Retina (tissue), 1 donor: ENCODE measurements around the gene WNT5B.

Experiments
- DNase-seq: peaks from one replicate; pipeline ENCODE4 v3.0.0-alpha.2; 2016

WNT5B gene

GRCh38 chr12:1656902-1657301, 27.9 kb downstream of the WNT5B start:
- DNase-seq = no peak

DNA sequence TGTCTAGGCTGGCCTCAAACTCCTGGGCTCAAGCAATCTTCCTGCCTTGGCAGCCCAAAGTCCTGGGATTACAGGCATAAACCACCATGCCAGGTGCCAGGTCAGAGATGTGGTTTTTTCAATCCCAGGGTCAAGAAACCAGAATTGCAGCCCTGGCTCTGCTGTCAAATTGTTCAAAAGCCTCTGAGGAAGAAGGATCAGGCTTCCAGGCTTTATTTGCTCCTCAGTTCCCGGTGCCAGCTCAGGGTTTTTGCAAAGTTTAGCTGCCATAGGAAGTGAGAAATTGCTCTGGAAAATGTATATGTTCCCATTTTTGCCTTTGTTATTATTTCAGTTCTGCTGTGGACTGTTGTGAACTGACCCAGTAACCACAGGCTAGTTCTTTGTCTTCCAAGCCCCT, 28.7 kb downstream of the WNT5B start:
- DNase-seq = no peak

DNA sequence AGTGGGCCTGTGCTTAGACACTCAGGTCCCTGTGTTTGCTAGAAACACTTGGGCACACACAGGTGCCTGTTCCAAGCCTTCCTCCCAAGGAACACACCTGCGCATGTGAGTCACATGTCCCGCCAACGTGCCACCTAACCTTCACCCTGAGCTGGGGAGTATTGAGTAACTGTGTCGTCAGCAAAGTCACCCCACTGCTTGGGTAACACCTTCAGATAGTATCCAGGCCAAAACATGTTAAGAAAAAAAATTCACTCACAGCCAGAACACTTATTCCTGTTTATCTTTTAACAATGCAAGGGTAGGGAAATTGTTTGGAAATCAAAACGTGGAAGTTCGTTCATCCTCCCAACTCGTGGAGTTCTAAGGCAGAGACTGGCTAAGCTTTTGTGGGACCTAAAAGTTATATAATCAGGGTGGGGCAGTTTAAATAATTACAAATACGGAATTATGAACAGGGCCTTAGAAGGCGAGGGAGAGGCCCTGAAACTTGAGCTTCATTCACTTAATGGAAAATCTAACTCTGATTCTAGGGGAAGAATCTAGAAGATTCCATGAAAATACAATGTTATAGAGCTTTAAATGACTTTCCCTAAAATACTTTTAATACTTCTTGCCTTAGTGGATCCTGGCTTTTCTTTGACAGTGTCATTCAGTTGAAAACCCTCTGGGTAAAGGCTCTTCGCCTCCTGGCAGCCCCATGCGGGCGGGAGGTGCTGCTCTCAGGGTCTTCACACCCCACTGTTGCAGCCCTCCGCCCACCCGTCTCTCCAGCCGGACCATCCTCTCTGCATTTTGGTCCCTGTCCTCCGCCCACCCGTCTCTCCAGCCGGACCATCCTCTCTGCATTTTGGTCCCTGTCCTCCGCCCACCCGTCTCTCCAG, 31.5 kb downstream of the WNT5B start:
- DNase-seq = no peak

GRCh38 chr12:1661553-1662335, 32.7 kb downstream of the WNT5B start:
- DNase-seq = peak; percentile 82

GRCh38 chr12:1662761-1663439, 33.9 kb downstream of the WNT5B start:
- peak; percentile 71 for DNase-seq

- DNase-seq = no peak
Measured at GRCh38 chr12:1663440-1664132, 34.6 kb downstream of the WNT5B start.

- no peak for DNase-seq
Measured at GRCh38 chr12:1665366-1665765, 36.3 kb downstream of the WNT5B start.

DNA sequence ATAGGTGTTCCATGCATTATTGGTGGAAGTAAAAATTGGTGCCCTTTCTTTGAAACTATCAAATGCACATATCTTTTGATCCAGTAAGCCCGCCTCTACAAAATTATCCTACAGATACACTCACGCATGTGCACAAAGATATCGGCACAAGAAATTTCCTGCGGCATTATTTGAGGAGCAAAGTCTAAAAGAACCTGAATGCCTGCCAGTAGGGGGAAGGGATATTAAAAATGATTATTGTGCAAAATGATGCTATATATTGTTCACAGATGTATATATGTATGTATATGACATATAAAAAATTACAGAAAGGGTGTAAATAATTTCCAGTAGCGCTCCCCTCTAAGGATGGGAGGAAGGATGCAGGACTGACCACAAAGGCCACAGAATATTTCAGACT, 37.2 kb downstream of the WNT5B start:
- DNase-seq = no peak

- no peak for DNase-seq
Measured at GRCh38 chr12:1666685-1667162, 37.7 kb downstream of the WNT5B start.

DNA sequence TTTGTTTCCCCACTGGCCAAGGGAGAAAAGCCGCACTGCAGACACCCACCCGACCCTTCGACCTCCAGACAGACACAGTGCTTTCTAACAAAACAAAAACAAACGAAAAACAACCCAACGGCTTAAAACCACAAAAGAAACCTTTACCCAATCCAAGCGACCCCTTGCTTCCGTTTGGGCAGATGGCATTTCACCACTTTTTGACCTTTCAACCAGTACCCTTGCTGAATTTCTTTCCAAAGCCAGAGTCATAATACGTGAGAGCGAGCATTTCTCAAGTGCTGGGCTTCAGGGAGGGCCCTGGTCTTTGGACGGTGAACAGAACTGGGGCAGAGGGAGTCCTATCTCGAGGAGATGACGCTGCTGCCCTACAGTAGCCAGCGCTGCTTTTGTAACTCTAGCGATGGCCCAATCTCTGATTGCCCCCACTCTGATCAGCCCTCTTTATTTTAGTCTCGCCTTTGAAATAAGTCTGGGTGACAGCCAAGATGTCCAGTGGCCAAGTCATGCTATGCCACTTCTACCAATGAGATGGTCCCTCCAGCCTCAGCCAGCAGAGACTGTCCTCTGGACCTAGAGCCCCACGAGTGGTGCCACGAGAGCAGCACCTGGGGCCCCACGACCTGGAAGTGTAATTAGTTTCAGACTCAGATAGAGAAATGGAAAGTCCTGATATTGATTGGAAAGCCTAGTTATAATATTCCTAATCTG, 40.0 kb downstream of the WNT5B start:
- no peak for DNase-seq

DNA sequence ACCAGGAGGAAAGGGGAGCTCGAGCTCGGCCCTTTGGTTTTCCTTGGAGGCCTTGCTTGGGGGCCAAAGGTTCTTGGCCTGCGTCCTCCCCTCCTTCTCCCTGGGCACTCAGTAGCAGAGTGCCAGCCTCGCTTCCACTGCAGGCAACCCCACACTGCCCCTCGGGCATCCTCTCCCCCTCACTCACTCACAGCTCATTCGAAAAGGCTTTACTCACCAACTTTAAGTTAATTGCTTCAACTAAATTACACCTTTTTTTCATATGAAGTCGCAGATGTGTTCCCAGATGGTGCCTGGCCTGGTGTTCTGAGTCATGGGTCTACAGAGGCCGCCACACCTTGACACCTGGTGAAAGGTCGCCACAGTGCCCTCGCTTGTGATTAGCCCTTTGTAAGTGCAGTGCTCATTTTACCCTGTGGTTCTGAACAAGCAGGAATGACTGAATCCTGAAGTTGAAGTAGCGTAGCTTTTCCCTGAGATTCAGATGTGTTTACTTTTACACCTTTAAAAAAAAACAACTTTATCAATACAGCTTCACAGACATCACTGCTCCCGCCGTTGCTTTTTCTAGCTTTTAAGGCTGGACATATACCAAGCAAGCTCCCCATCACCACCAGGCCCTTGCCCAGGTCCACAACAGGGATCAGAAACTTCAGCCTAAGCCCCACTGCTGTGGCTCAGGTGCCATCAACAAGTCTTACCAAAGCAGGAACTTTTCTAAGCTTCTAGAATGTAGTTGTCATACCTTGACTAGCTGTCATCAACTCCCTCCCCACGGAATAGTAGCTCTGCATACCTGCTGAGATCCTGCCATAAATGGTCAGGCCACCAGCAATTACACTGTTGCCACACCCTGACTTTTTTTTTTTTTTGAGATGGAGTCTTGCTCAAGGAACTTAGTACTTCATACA, 41.6 kb downstream of the WNT5B start:
- no peak for DNase-seq

GRCh38 chr12:1676043-1676442, 47.0 kb downstream of the WNT5B start:
- no peak for DNase-seq

DNA sequence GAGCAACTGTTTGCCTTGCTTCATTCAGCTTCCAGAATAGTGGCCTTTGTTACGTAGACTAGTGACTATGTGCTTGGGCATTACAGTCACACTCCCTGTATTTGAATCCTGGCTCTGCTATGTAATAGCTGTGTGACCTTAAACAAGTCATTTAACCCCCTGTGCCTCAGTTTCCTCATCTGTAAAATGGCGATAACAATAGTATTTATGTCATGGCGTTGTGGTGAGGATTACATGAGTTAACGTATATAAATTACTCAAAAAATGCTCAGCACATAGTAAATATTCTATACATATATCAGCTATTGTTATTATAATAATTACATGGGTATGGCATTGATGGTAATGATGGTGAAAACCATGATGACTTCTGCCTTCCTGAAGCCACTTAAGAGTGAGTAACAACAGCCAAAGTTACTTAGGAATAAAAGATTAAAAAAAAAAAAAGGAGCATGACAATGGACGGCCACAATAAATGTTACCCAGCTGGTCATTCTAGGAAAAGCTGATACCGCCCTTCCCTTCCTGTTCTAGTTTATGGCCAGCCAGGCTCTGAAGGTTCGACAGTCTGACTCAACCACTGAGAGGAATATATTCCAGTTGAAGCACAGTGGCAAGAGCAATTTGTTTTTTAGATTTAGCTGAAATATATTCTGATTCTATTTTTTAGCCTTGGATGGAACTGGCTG, 51.9 kb downstream of the WNT5B start:
- no peak for DNase-seq

- no peak for DNase-seq
Measured at GRCh38 chr12:1681493-1681807, 52.4 kb downstream of the WNT5B start.

DNA sequence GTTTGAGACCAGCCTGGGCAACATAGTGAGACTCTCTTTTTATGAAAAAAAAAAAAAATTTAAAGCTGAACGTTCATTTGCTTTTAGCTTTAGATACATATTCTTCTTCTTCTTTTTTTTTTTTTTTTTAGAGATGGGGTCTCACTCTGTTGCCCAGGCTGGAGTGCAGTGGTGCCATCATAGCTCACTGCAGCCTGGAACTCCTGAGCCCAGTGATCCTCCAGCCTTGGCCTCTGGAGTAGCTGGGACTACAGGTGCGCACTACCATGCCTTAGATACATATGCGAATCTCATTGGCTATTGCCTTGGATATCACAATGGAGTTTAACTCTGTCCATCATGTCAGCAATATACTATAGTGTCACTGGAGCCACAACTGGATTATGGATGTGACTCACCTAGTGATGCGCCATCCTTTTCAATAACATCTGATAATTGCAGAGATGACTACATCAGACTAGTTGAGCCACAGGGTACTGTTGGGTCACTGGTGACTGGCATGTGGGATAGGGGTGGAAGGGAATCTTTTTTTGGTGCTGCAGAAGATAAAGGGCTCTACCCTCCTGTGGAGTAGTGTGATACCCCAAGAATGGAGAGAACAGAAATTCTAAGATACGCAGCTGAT, 59.2 kb downstream of the WNT5B start:
- DNase-seq = no peak

DNA sequence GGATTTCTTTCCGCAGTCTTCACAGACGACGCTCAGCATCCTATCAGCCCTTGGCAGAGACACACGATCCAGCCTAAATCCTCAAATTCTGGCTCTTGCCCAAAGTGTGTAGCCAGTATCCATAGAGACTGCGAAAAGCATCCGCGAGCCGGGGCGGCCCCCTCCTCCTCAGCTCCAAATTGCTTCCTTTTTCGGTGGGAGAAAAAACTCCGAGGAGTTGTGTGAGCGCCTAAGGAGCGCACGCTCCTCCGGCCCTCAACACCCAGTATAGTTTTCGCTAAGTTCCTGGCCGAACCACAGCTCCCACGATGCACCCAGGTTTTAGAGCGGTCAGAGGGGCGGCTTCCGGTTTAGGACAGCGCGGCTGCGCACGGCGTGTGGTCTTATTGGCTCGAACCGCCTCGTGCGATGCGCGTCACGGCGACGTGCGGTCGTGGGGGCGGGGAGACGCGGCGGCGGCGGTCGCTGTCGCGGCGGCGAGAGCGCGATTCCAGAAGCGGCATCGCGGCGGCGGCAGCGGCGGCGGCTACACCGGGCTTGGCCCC, 61.6 kb downstream of the WNT5B start, which contains the start of gene ADIPOR2:
TSS of gene ADIPOR2 (plus strand) at position 493 of the 545 bp plus-strand sequence. CDS start 63,274 bp downstream, outside the sequence.
- peak; percentile 96 for DNase-seq

DNA sequence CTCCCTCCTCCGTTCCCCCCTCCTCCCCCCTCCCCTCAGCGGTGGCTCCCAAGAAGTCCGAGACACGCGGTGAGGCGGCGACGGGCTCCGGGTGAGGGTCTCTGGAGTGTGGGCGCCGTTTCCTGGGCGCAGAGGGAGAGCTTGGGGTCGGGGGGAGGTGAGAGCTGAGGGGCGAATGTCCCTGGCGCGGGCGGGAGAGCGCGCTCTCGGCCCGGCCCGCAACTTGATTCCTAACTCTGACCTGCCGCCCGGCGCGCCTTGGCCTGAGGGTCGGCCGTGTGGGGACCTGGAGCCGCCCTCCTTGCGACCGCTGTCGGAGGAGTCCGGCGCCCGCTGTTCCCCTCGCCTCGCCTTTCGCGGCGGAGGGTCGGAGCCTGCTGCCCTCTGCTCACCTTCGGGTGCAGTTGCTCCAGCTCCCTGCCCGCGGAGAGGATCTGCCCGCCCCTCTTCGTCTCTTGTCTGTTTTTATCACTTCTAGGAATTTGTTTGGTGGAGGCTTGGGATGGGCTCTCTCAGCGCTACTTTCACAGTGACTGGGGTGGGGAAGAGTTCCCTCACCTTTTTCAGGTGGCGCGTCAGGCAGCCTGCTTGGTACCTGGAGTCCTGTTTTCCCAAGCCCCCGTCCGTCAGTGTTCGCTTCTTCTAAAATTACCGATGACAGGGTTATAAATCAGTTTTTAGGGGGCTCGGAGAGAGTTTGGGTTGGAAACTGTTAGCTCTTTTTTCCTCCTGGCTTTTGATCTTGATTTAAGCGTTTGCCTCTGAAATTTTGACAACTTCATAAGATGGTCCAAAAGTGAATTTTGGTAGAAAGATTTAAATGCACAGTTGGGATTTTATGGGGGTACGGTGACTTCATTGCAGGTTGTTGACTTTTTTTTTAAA, 62.3 kb downstream of the WNT5B start:
- DNase-seq = peak; percentile 84

GRCh38 chr12:1692226-1692625, 63.2 kb downstream of the WNT5B start:
- DNase-seq = no peak
